HG03432 (cell line): ENCODE results near the gene SDHA.
"Not testable (repeated sequence)": the region's sequence is repeated elsewhere in the genome, so short reads cannot be mapped to it uniquely, and the experiment has no call there.

Experiments
- ATAC-seq: cut with Tn5 transposase; IDR thresholded peaks from one replicate; pipeline ENCODE4 v1.9.1; 2021; ENCODE audit warnings: mild to moderate bottlenecking, moderate library complexity; ENCODE audit not compliant: unreplicated experiment

SDHA gene

DNA sequence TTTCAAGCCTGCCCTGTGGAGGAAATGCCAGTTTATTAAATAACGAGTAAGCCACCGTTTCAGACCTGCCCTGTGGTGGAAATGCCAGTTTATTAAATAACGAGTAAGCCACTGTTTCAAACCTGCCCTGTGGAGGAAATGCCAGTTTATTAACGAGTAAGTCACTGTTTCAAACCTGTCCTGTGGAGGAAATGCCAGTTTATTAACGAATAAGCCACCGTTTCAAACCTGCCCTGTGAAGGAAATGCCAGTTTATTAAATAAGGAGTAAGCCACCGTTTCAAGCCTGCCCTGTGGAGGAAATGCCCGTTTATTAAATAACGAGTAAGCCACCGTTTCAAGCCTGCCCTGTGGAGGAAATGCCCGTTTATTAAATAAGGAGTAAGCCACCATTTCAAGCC, 33.9 kb downstream of the SDHA start:
- ATAC-seq = not testable (repeated sequence)

DNA sequence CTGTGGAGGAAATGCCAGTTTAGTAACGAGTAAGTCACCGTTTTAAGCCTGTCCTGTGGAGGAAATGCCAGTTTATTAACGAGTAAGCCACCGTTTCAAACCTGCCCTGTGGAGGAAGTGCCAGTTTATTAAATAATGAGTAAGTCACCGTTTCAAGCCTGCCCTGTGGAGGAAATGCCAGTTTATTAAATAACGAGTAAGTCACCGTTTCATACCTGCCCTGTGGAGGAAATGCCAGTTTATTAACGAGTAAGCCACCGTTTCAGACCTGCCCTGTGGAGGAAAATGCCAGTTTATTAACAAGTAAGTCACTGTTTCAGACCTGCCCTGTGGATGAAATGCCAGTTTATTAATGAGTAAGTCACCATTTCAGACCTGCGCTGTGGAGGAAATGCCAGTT, 34.4 kb downstream of the SDHA start:
- no peak for ATAC-seq

DNA sequence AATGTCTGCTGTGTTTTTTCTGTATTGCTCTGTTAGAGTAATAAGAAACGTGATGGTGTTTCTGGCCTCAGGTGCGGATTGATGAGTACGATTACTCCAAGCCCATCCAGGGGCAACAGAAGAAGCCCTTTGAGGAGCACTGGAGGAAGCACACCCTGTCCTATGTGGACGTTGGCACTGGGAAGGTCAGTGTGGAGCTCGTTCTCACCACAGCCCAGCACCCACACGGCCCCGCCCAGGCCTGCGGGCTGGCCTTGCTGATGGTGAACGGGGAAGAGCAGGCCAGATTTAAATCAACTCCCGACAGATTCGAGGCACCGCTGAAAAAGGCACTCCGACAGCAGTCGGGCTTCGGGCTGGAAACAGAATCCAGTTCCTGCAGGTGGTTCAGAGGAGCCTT, 36.2 kb downstream of the SDHA start:
- not testable (repeated sequence) for ATAC-seq

GRCh38 chr5:255116-255515, 37.0 kb downstream of the SDHA start:
- ATAC-seq = not testable (repeated sequence)

GRCh38 chr5:256347-256746, 38.2 kb downstream of the SDHA start:
- not testable (repeated sequence) for ATAC-seq

GRCh38 chr5:257148-257547, 39.0 kb downstream of the SDHA start:
- no peak for ATAC-seq

GRCh38 chr5:263275-263974, 45.3 kb downstream of the SDHA start:
- not testable (repeated sequence) for ATAC-seq

GRCh38 chr5:264338-264737, 46.2 kb downstream of the SDHA start:
- ATAC-seq = no peak

DNA sequence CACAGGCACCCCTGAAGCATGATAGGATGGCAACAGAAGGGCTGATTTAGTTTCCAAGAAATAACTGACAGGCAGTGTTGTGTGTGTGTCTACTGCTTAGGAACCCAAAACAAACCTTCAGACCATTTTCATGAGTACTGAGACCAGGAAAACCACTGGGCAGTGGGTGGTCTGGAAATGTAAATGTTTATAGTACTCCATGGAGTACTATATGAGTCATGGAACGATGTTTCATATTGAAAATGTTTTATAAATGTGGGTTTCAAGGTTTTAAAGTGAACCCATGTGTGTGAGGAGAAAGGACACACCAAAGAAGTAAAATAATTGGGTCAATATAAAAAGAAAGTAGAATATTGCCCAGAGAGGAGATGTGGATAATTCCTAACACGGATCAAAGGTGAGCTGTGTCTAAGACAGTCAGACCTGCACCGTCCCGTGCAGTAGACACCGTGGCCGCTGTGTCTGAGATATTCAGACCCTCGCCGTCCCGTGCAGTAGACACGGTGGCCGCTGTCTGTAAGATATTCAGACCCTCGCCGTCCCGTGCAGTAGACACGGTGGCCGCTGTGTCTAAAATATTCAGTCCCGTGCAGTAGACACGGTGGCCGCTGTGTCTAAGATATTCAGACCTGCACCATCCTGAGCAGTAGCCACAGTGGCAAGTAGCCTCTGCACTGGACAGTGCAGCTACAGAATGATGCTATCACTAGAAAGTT, 48.3 kb downstream of the SDHA start:
- ATAC-seq = not testable (repeated sequence)

- ATAC-seq = no peak
Measured at GRCh38 chr5:267716-268115, 49.6 kb downstream of the SDHA start.

DNA sequence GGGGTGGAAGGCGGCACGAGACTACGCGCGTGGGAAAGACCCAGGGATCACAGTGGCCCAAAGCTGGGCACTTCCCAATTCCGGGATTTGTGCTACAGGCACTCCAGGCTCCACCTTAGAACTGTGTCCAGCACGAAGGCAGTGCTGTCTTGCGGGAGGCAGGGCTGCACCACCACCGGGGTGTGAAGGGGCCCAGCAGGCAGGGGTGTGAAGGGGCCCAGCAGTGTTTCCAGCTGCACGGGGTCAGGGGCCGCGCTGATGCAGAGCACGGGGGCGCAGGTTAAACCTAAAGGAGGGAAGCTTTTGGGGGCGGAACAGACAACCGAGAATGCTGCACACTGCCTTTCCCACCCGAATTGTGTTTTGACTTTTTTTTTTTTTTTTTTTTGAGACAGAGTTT, 52.2 kb downstream of the SDHA start:
- no peak for ATAC-seq

DNA sequence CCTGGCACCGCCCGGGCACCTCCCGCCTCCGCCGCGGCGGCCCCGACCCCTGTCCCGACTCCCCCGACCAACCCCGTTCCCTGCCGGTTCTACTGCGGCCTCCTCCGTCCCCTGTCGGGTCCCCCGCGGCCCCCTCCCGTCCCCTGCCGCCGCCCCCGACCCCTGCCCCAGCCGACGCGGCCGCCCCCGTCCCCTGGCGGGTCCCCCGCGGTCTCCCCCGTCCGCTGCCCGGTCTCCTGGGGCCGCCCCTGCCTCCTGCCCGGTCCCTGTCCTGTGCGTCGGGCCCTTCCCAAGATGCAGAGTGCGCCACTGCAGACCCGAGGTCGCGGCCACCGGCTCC, 53.7 kb downstream of the SDHA start:
- not testable (repeated sequence) for ATAC-seq

DNA sequence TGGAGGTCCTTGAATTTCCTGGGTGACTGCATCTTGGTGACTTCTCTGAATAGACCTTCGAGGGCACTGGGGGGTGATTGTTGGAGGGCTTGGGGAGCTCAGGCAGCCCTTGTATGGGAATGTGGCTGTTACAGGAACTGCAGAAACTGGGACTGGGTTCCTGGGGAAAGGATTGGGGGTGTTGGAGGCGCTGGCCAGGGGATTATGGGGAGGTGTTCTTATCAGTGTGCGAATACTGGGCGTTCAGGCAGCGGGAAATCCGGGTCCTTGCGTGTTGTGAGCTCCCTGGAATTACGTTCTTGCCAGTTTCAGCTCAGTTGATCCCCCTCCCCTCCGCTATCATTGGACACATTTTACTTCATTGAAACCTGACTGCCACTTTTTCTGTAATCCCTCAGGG, 55.0 kb downstream of the SDHA start:
- not testable (repeated sequence) for ATAC-seq

- ATAC-seq = not testable (repeated sequence)
Measured at GRCh38 chr5:273491-273890, 55.4 kb downstream of the SDHA start.

DNA sequence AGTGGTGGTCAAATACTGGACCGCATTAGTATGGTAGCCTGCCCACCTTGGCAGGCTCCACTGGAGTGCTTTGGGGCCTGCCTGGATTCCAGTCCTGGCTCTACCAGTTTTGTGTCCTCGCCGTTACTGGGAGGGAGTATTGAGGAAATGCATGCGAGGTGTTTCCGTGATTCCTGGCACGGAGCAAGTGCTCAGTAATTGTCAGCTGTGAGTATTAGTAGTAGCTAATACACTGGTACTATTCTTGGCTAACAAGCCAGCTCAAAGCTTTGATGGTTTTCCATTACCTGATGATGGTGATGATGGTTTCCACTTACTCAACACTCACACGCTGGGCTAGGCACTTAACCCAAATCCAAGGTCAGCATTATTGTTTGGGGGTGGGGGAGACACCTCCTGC, 56.2 kb downstream of the SDHA start:
- ATAC-seq = not testable (repeated sequence)

DNA sequence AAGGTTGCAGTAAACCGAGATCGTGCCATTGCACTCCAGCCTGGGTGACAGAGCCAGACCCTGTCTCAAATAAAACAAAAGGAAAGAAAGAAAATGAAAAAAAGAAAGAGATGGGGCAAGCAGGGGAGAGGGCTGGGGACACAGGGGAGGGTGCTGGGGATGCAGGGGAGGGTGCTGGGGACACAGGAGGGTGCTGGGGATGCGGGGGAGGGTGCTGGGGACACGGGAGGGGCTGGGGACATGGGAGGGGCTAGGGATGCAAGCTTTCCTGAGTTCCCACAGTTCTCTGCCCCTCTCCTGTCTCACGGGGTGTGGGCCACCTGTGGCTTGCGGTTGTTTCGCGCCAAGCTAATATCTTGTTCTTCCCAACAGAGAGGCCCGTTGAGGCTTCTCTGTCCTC, 60.5 kb downstream of the SDHA start:
- no peak for ATAC-seq

GRCh38 chr5:279051-279665, 61.0 kb downstream of the SDHA start:
- not testable (repeated sequence) for ATAC-seq

DNA sequence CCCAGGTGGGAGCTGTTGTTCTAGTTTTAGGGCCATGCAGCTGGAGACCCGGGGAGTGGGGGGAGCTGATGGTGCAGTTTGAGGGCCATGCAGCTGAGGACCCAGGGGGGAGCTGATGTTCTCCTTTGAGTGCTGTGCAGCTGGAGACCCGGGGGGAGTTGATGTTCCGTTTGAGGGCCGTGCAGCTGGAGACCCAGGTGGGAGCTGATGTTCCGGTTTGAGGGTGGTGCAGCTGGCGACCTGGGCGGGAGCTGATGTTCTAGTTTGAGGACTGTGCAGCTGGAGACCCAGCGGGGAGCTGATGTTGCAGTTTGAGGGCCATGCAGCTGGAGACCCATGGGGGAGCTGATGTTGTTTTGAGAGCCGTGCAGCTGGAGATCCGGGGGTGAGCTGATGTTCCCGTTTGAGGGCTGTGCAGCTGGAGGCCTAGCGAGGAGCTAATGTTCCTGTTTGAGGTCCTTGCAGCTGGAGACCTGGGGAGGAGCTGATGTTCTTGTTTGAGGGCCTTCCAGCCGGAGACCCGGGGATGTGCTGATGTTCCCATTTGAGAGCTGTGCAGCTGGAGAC, 68.0 kb downstream of the SDHA start:
- ATAC-seq = no peak

DNA sequence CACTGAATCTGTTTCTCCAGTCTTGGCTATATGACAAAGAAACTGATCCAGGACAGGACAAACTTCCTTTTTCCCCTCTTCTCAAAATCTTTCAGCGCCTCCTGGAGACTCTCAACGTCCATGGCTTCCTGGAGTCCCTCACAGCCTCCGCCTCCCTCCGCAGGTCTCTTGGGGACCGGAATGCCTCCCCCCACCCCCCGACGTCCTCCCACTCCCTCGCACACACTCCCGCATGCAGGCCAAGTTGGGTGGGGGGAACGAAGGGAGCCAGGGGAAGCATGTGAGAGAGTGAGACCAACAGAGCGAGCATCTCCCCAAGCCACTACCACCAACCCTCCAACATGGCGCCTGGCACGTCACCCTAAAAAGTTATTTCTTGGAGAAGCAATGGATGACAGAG, 72.1 kb downstream of the SDHA start:
- ATAC-seq = not testable (repeated sequence)

- not testable (repeated sequence) for ATAC-seq
Measured at GRCh38 chr5:291345-291744, 73.2 kb downstream of the SDHA start.

GRCh38 chr5:294788-295187, 76.7 kb downstream of the SDHA start:
- ATAC-seq = not testable (repeated sequence)

GRCh38 chr5:296207-296606, 78.1 kb downstream of the SDHA start:
- not testable (repeated sequence) for ATAC-seq
